Measurements from ENCODE around the gene PPM1N. TPM values are rescaled to one million over a fixed set of nuclear protein-coding genes. Genes with fewer than 3 reads are reported as not detected.
A peak's percentile ranks its signal among the peaks of the same experiment; 100 is the strongest.

The PPM1N gene
- total RNA-seq, 8 experiments from 2014 or later = 0.64 to 4.6 (median 1.2) TPM

- Histone ChIP-seq H3K4me1 (replicated peaks in 1 of 2) (peaks cover under 1 to 11% of the 10 kb centered on the region in 2 donors), H3K4me3 (peak overlapping the region in 1 of 5 donors; percentile 11), H3K27ac (no peak overlapping the region)
- 0 to 91% (median 64%) methylated on average over 1 to 10 of the region's 44 CpGs; no CpG with 5 or more reads in 6 of the 10 experiments for WGBS, 10 experiments
- in situ Hi-C loops (cut with MboI; ENCODE audit: low pct_unique_long_range_greater_than_20kb in 2 of 9, low sequenced_read_pairs in 9 of 9, unreplicated experiment in 9 of 9) = no loop called here
- ATAC-seq (replicated peaks in 6 of 8) = no peak
Measured at GRCh38 chr19:45472563-45473366, 25.5 kb upstream of the PPM1N start.

- 0% methylated on average over 1 of the region's 5 CpGs; no CpG with 5 or more reads in 9 of the 10 experiments for WGBS, 10 experiments
- Histone ChIP-seq H3K27ac (no peak overlapping the region), H3K4me1 (replicated peaks in 1 of 2) (peaks cover 3 to 11% of the 10 kb centered on the region in 2 donors), H3K4me3 (no peak overlapping the region)
- ATAC-seq (replicated peaks in 6 of 8) = no peak
- in situ Hi-C loops (cut with MboI; ENCODE audit: low pct_unique_long_range_greater_than_20kb in 2 of 9, low sequenced_read_pairs in 9 of 9, unreplicated experiment in 9 of 9) = no loop called here
Measured at GRCh38 chr19:45473367-45473681, 24.9 kb upstream of the PPM1N start.

- in situ Hi-C loops (cut with MboI; ENCODE audit: low pct_unique_long_range_greater_than_20kb in 2 of 9, low sequenced_read_pairs in 9 of 9, unreplicated experiment in 9 of 9) = no loop called here
- H3K4me3 ChIP-seq = no peak overlapping the region
- 0 to 100% (median 80%) methylated on average over 1 to 9 of the region's 27 CpGs; no CpG with 5 or more reads in 7 of the 10 experiments for WGBS, 10 experiments
- peaks cover 3 to 11% of the 10 kb centered on the region in 2 donors for H3K4me1 ChIP-seq (replicated peaks in 1 of 2)
- no peak overlapping the region for H3K27ac ChIP-seq
- no peak for ATAC-seq (replicated peaks in 6 of 8)
Measured at GRCh38 chr19:45473682-45474605, 24.3 kb upstream of the PPM1N start.

GRCh38 chr19:45474606-45475521 lies 23.4 kb upstream of the PPM1N start:
- in situ Hi-C loops (cut with MboI; ENCODE audit: low pct_unique_long_range_greater_than_20kb in 2 of 9, low sequenced_read_pairs in 9 of 9, unreplicated experiment in 9 of 9) = loop anchor here in 2 of 9 experiments (5.0 kb wide), 1 partner anchor 38 kb away; no protein-coding TSS in a partner anchor
- WGBS, 10 experiments = 48 to 100% (median 68%) methylated on average over 1 to 17 of the region's 28 CpGs
- Histone ChIP-seq H3K4me3 (no peak overlapping the region), H3K27ac (no peak overlapping the region), H3K4me1 (replicated peaks in 1 of 2) (peaks cover 3 to 10% of the 10 kb centered on the region in 2 donors)
- ATAC-seq (replicated peaks in 6 of 8) = peak in 3 of 8 experiments; percentile 0

GRCh38 chr19:45475537-45476291 lies 22.5 kb upstream of the PPM1N start:
- Histone ChIP-seq H3K27ac (no peak overlapping the region), H3K4me1 (replicated peaks in 1 of 2) (peaks cover 3 to 7% of the 10 kb centered on the region in 2 donors), H3K4me3 (no peak overlapping the region)
- WGBS, 10 experiments = 0 to 100% (median 73%) methylated on average over 1 to 6 of the region's 6 CpGs; no CpG with 5 or more reads in 1 of the 10 experiments
- ATAC-seq (replicated peaks in 6 of 8) = peak in 2 of 8 experiments; percentile 0 to 2
- in situ Hi-C loops (cut with MboI; ENCODE audit: low pct_unique_long_range_greater_than_20kb in 2 of 9, low sequenced_read_pairs in 9 of 9, unreplicated experiment in 9 of 9) = loop anchor here in 2 of 9 experiments (5.0 kb wide), 1 partner anchor 38 kb away; no protein-coding TSS in a partner anchor

- in situ Hi-C loops (cut with MboI; ENCODE audit: low pct_unique_long_range_greater_than_20kb in 2 of 9, low sequenced_read_pairs in 9 of 9, unreplicated experiment in 9 of 9) = loop anchor here in 2 of 9 experiments (5.0 kb wide), 1 partner anchor 39 kb away; no protein-coding TSS in a partner anchor
- H3K4me1 ChIP-seq (replicated peaks in 1 of 2) = peaks cover 3 to 7% of the 10 kb centered on the region in 2 donors
- ATAC-seq (replicated peaks in 6 of 8) = peak in 1 of 8 experiments; percentile 4
- no peak overlapping the region for H3K27ac ChIP-seq
- WGBS, 10 experiments = 18 to 70% (median 42%) methylated on average over 2 to 5 of the region's 5 CpGs; no CpG with 5 or more reads in 3 of the 10 experiments
- H3K4me3 ChIP-seq = no peak overlapping the region
Measured at GRCh38 chr19:45476304-45476703, 21.9 kb upstream of the PPM1N start.

GRCh38 chr19:45477186-45477585 lies 21.1 kb upstream of the PPM1N start:
- Histone ChIP-seq H3K27ac (no peak overlapping the region), H3K4me3 (no peak overlapping the region), H3K4me1 (replicated peaks in 1 of 2) (peaks cover 3 to 7% of the 10 kb centered on the region in 2 donors)
- 17 to 86% (median 40%) methylated on average over 1 to 4 of the region's 5 CpGs; no CpG with 5 or more reads in 1 of the 10 experiments for WGBS, 10 experiments
- in situ Hi-C loops (cut with MboI; ENCODE audit: low pct_unique_long_range_greater_than_20kb in 2 of 9, low sequenced_read_pairs in 9 of 9, unreplicated experiment in 9 of 9) = loop anchor here in 2 of 9 experiments (5.0 kb wide), 1 partner anchor 40 kb away; no protein-coding TSS in a partner anchor
- ATAC-seq (replicated peaks in 6 of 8) = peak in 1 of 8 experiments; percentile 4

- peak in 6 of 8 experiments; percentile 2 to 24 (median 16) for ATAC-seq (replicated peaks in 6 of 8)
- no peak overlapping the region for H3K27ac ChIP-seq
- WGBS, 10 experiments = 0 to 63% (median 6%) methylated on average over 2 to 10 of the region's 12 CpGs
- peaks cover 0 to 3% of the 10 kb centered on the region in 2 donors for H3K4me1 ChIP-seq (replicated peaks in 1 of 2)
- in situ Hi-C loops (cut with MboI; ENCODE audit: low pct_unique_long_range_greater_than_20kb in 2 of 9, low sequenced_read_pairs in 9 of 9, unreplicated experiment in 9 of 9) = loop anchor here in 2 of 9 experiments (5.0 kb wide), 1 partner anchor 41 kb away; no protein-coding TSS in a partner anchor
- H3K4me3 ChIP-seq = peak overlapping the region; percentile 50 to 71 (median 59)
Measured at GRCh38 chr19:45477713-45478453, 20.4 kb upstream of the PPM1N start.

- Histone ChIP-seq H3K27ac (peak overlapping the region; percentile 93 to 99), H3K4me1 (replicated peaks in 1 of 2) (peaks cover 0 to 3% of the 10 kb centered on the region in 2 donors), H3K4me3 (peak overlapping the region; percentile 50 to 71 (median 59))
- WGBS, 10 experiments = 0 to 3% (median 0%) methylated on average over 1 to 31 of the region's 39 CpGs; no CpG with 5 or more reads in 1 of the 10 experiments
- peak; percentile 45 to 97 (median 95) for ATAC-seq (replicated peaks in 6 of 8)
- in situ Hi-C loops (cut with MboI; ENCODE audit: low pct_unique_long_range_greater_than_20kb in 2 of 9, low sequenced_read_pairs in 9 of 9, unreplicated experiment in 9 of 9) = loop anchor here in 2 of 9 experiments (5.0 kb wide), 1 partner anchor 41 kb away; no protein-coding TSS in a partner anchor
Measured at GRCh38 chr19:45478454-45479238, 19.6 kb upstream of the PPM1N start.

- Histone ChIP-seq H3K27ac (no peak overlapping the region), H3K4me3 (no peak overlapping the region), H3K4me1 (replicated peaks in 1 of 2) (no peaks in the 10 kb centered on the region)
- 50 to 100% (median 81%) methylated on average over 1 to 5 of the region's 5 CpGs; no CpG with 5 or more reads in 4 of the 10 experiments for WGBS, 10 experiments
- no peak for ATAC-seq (replicated peaks in 6 of 8)
- in situ Hi-C loops (cut with MboI; ENCODE audit: low pct_unique_long_range_greater_than_20kb in 2 of 9, low sequenced_read_pairs in 9 of 9, unreplicated experiment in 9 of 9) = loop anchor here in 2 of 9 experiments (10.0 kb wide), 1 partner anchor 48 kb away; no protein-coding TSS in a partner anchor
Measured at GRCh38 chr19:45483033-45483432, 15.2 kb upstream of the PPM1N start.
